ENCODE measurements around the gene PDGFC. TPM values are rescaled to one million over a fixed set of nuclear protein-coding genes. Genes with fewer than 3 reads are reported as not detected.

The PDGFC gene
- total RNA-seq, 1 experiment from 2014 or later: 4.5 TPM

DNA sequence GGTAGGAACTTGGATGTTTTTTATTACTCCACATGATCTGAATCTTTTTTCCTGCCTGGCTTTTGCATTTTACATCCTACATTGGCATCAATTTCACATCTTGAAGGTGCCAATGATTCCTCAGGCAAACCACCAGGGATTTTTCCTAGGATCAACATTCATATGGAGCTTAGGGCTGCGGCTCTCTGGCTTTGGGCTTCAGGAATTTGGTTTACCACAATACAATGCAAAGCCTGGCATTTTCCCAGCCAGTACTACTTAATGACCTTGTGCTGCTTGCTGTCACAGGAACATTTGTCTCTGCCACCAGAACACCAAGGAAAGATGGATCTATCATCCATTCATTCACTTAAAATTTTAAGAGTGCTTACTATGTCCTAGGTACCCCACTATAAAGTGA lies 180.7 kb downstream of the PDGFC start:
- H3K4ac ChIP-seq (ENCODE audit: low read depth, low read length): no peak overlapping the region
- no peaks in the 10 kb centered on the region for H3K27me3 Mint-ChIP-seq (ENCODE audit: low read depth)
- no peak overlapping the region for H3T11ph ChIP-seq (ENCODE audit: low read length)
- H3K4me2 ChIP-seq (ENCODE audit: insufficient read depth, insufficient read length, low read length): no peak overlapping the region
- H2BK15ac ChIP-seq (ENCODE audit: low read depth, low read length): no peak overlapping the region
- no peak overlapping the region for H3K14ac ChIP-seq (ENCODE audit: insufficient read depth, low read length)
- no peak overlapping the region for H4K8ac ChIP-seq (replicated peaks; ENCODE audit: insufficient read length, low read depth, low read length)
- H3K79me2 ChIP-seq (ENCODE audit: insufficient read depth, low read length): no peaks in the 10 kb centered on the region
- no peak overlapping the region for H2BK20ac ChIP-seq (ENCODE audit: low read depth, low read length, poor library complexity, severe bottlenecking)
- H4K91ac ChIP-seq (ENCODE audit: insufficient read length, low read depth, low read length): no peak overlapping the region
- no peaks in the 10 kb centered on the region for H3K27me3 ChIP-seq (ENCODE audit: insufficient read depth, low read length)
- no peak overlapping the region for H3K9ac ChIP-seq (ENCODE audit: extremely low read depth, insufficient read length, low read length)
- H3K4me1 ChIP-seq (ENCODE audit: insufficient read depth, low read length): no peaks in the 10 kb centered on the region
- TF ChIP-seq, protein P1, sequence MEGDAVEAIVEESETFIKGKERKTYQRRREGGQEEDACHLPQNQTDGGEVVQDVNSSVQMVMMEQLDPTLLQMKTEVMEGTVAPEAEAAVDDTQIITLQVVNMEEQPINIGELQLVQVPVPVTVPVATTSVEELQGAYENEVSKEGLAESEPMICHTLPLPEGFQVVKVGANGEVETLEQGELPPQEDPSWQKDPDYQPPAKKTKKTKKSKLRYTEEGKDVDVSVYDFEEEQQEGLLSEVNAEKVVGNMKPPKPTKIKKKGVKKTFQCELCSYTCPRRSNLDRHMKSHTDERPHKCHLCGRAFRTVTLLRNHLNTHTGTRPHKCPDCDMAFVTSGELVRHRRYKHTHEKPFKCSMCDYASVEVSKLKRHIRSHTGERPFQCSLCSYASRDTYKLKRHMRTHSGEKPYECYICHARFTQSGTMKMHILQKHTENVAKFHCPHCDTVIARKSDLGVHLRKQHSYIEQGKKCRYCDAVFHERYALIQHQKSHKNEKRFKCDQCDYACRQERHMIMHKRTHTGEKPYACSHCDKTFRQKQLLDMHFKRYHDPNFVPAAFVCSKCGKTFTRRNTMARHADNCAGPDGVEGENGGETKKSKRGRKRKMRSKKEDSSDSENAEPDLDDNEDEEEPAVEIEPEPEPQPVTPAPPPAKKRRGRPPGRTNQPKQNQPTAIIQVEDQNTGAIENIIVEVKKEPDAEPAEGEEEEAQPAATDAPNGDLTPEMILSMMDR (conservative IDR thresholded peaks at IDR 0.05): no peak
- H4K5ac ChIP-seq (ENCODE audit: insufficient read length, low read depth, low read length): no peak overlapping the region
- no peaks in the 10 kb centered on the region for H3K9me3 ChIP-seq (ENCODE audit: control insufficient read depth, low read depth, low read length)
- H3K18ac ChIP-seq (ENCODE audit: insufficient read length, low read depth, low read length): no peak overlapping the region
- no peaks in the 10 kb centered on the region for H3K9me3 Mint-ChIP-seq
- no peak overlapping the region for H2AK5ac ChIP-seq (ENCODE audit: insufficient read length, low read length)
- peaks cover 0 to 11% of the 10 kb centered on the region in 2 experiments; a peak in 2 of 4 replicates for H3K4me1 Mint-ChIP-seq
- no peak overlapping the region for H3K27ac ChIP-seq (ENCODE audit: insufficient read length, low read depth, low read length)
- no peaks in the 10 kb centered on the region for H4K20me1 ChIP-seq (ENCODE audit: control insufficient read depth, insufficient read depth, insufficient read length)
- H3K27ac Mint-ChIP-seq: no peak overlapping the region; a peak in 1 of 7 replicates
- no peak overlapping the region for H2AFZ ChIP-seq (ENCODE audit: low read length)
- no peak overlapping the region for H2BK12ac ChIP-seq (ENCODE audit: insufficient read length, low read depth, low read length)
- H3K23me2 ChIP-seq (ENCODE audit: insufficient read length, low read depth, low read length, poor library complexity, severe bottlenecking): no peaks in the 10 kb centered on the region
- H3K36me3 Mint-ChIP-seq (ENCODE audit: insufficient read depth in 1 of 3, low read depth in 3 of 3): no peaks in the 10 kb centered on the region
- no peak overlapping the region for H3K23ac ChIP-seq (ENCODE audit: insufficient read length, low read depth, low read length)
- no peak for DNase-seq
- H3K56ac ChIP-seq (ENCODE audit: insufficient read length, low read depth, low read length): no peak overlapping the region
- no CpG with 5 or more reads among the region's 1 CpG for WGBS (ENCODE audit: extremely low coverage, insufficient read length, low lambda C conversion rate)
- no peaks in the 10 kb centered on the region for H3K79me1 ChIP-seq (ENCODE audit: insufficient read depth, low read depth, low read length, poor library complexity, severe bottlenecking)
- no peak overlapping the region for H2BK120ac ChIP-seq (ENCODE audit: low read depth, low read length, poor library complexity, severe bottlenecking)
- no peak overlapping the region for H2BK5ac ChIP-seq (ENCODE audit: insufficient read length, low read length)
- H3K4me3 Mint-ChIP-seq: no peak overlapping the region
